ENCODE data around the gene ILK.

GRCh38 chr11:6608726-6609501, 5.3 kb downstream of the ILK start:
- TF ChIP-seq POLR2A (IDR thresholded peaks at IDR 0.05; ENCODE audit: low read depth, low read length): no peak
- TF ChIP-seq, protein P1, sequence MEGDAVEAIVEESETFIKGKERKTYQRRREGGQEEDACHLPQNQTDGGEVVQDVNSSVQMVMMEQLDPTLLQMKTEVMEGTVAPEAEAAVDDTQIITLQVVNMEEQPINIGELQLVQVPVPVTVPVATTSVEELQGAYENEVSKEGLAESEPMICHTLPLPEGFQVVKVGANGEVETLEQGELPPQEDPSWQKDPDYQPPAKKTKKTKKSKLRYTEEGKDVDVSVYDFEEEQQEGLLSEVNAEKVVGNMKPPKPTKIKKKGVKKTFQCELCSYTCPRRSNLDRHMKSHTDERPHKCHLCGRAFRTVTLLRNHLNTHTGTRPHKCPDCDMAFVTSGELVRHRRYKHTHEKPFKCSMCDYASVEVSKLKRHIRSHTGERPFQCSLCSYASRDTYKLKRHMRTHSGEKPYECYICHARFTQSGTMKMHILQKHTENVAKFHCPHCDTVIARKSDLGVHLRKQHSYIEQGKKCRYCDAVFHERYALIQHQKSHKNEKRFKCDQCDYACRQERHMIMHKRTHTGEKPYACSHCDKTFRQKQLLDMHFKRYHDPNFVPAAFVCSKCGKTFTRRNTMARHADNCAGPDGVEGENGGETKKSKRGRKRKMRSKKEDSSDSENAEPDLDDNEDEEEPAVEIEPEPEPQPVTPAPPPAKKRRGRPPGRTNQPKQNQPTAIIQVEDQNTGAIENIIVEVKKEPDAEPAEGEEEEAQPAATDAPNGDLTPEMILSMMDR (IDR thresholded peaks at IDR 0.05; ENCODE audit: extremely low read depth in 1 of 2, insufficient read depth in 1 of 2, low read depth in 1 of 2, low read length in 2 of 2): no peak
- no peak for TF ChIP-seq JUN (IDR thresholded peaks at IDR 0.05; ENCODE audit: borderline replicate concordance, insufficient read depth, insufficient read length, low read depth)

Measured in endothelial cell of umbilical vein (primary cell).